CD14-positive monocyte (primary cell): ENCODE data around the gene SAG. TPM values are rescaled to one million over a fixed set of nuclear protein-coding genes. Genes with fewer than 3 reads are reported as not detected.
"Not testable (repeated sequence)": the region's sequence is repeated elsewhere in the genome, so short reads cannot be mapped to it uniquely, and the experiment has no call there.

ENCODE experiments used
- DNase-seq, 3 donors: peaks; one replicate each; pipeline ENCODE4 v3.0.0-alpha.2; 2011 to 2022
- H2AFZ ChIP-seq: 2 replicates; pipeline ENCODE4 v1.6.0; 2012; ENCODE audit warnings: mild to moderate bottlenecking, low read depth, low read length, inconsistent platforms; ENCODE audit not compliant: insufficient read depth, poor library complexity, severe bottlenecking
- H3K27ac ChIP-seq, 2 donors: 1 replicate in 1 of 2; 2 replicates in 1 of 2; pipeline ENCODE4 v1.5.1; 2012 to 2013; ENCODE audit warnings: low read length in 2 of 2, control low read depth in 1 of 2, inconsistent platforms in 1 of 2, low read depth in 1 of 2, mild to moderate bottlenecking in 1 of 2
- H3K27me3 ChIP-seq, 2 donors: one replicate each; pipeline versions ENCODE4 v1.6.0 to v1.6.1; 2011 to 2013; ENCODE audit warnings: low read length in 2 of 2; ENCODE audit not compliant: control insufficient read depth in 2 of 2, insufficient read depth in 2 of 2
- H3K36me3 ChIP-seq, 2 donors: replicated peaks in 1 of 2; 1 replicate in 1 of 2; 2 replicates in 1 of 2; pipeline versions ENCODE4 v1.5.1 to v1.6.1; 2012 to 2013; ENCODE audit warnings: low read length in 2 of 2, control low read depth in 1 of 2, inconsistent platforms in 1 of 2, mild to moderate bottlenecking in 1 of 2; ENCODE audit not compliant: insufficient read depth in 2 of 2, control insufficient read depth in 1 of 2
- H3K4me1 ChIP-seq, 2 donors: 1 replicate in 1 of 2; 2 replicates in 1 of 2; pipeline versions ENCODE4 v1.5.1 to v1.6.1; 2012 to 2013; ENCODE audit warnings: low read length in 2 of 2, control low read depth in 1 of 2, inconsistent platforms in 1 of 2, mild to moderate bottlenecking in 1 of 2, moderate library complexity in 1 of 2; ENCODE audit not compliant: insufficient read depth in 2 of 2, control insufficient read depth in 1 of 2
- H3K4me2 ChIP-seq: replicated peaks from 2 replicates; pipeline ENCODE3; 2012; ENCODE audit warnings: low read length, moderate library complexity, mild to moderate bottlenecking; ENCODE audit not compliant: poor library complexity, severe bottlenecking; ENCODE audit errors: extremely low read depth
- H3K4me3 ChIP-seq, 3 experiments: fragments of 200-600 bp in 1 of 3; sonication (generic) in 1 of 3; replicated peaks in 1 of 3; 1 replicate in 2 of 3; 2 replicates in 1 of 3; pipeline ENCODE4 v1.5.1; 2011 to 2013; ENCODE audit warnings: low read length in 3 of 3, mild to moderate bottlenecking in 3 of 3, control low read depth in 2 of 3, low read depth in 2 of 3, inconsistent platforms in 1 of 3, moderate library complexity in 1 of 3
- H3K79me2 ChIP-seq: 2 replicates; pipeline ENCODE4 v1.6.0; 2012; ENCODE audit warnings: mild to moderate bottlenecking, control low read depth, inconsistent platforms, low read length, moderate library complexity; ENCODE audit not compliant: insufficient read depth
- H3K9ac ChIP-seq: 2 replicates; pipeline ENCODE4 v1.6.0; 2017; ENCODE audit warnings: low read length, mild to moderate bottlenecking; ENCODE audit not compliant: insufficient read depth, poor library complexity, severe bottlenecking
- H3K9me3 ChIP-seq, 2 donors: replicated peaks in 1 of 2; 1 replicate in 1 of 2; 2 replicates in 1 of 2; pipeline versions ENCODE4 v1.5.1 to v1.6.1; 2012 to 2013; ENCODE audit warnings: low read length in 2 of 2, control low read depth in 1 of 2; ENCODE audit not compliant: control insufficient read depth in 1 of 2, insufficient read depth in 1 of 2
- H4K20me1 ChIP-seq: 2 replicates; pipeline ENCODE4 v1.6.0; 2012; ENCODE audit warnings: mild to moderate bottlenecking, low read length, control low read depth, moderate library complexity; ENCODE audit not compliant: insufficient read depth
- H3K27ac Mint-ChIP-seq, 7 donors: one replicate each; pipeline ENCODE4 v1.8.0; 2020; ENCODE audit warnings: mild to moderate bottlenecking in 7 of 7, mixed read lengths in 7 of 7, moderate library complexity in 6 of 7, inconsistent platforms in 2 of 7
- H3K27me3 Mint-ChIP-seq, 3 donors: one replicate each; pipeline ENCODE4 v1.8.0; 2021 to 2022; ENCODE audit warnings: low read depth in 3 of 3, mild to moderate bottlenecking in 3 of 3, mixed read lengths in 3 of 3, moderate library complexity in 3 of 3, inconsistent platforms in 1 of 3
- H3K36me3 Mint-ChIP-seq, 2 donors: one replicate each; pipeline ENCODE4 v1.8.0; 2020; ENCODE audit warnings: mixed read lengths in 2 of 2, inconsistent platforms in 1 of 2, mild to moderate bottlenecking in 1 of 2
- H3K4me1 Mint-ChIP-seq: one replicate; pipeline ENCODE4 v1.8.0; 2020; ENCODE audit warnings: mild to moderate bottlenecking, mixed read lengths
- H3K4me3 Mint-ChIP-seq, 2 donors: one replicate each; pipeline ENCODE4 v1.8.0; 2020; ENCODE audit warnings: mild to moderate bottlenecking in 2 of 2, mixed read lengths in 2 of 2, moderate library complexity in 1 of 2
- H3K9me3 Mint-ChIP-seq, 7 donors: one replicate each; pipeline ENCODE4 v1.8.0; 2020 to 2022; ENCODE audit warnings: mixed read lengths in 7 of 7, mild to moderate bottlenecking in 6 of 7, moderate library complexity in 6 of 7, inconsistent platforms in 2 of 7
- CTCF ChIP-seq: fragments of 200-600 bp; IDR thresholded peaks from one replicate; pipeline ENCODE4 v1.8.0; 2022; ENCODE audit warnings: antibody characterized with exemption, mild to moderate bottlenecking
- WGBS: methylation state at CpG from one replicate; pipeline ENCODE4 v1.1.5; 2013; ENCODE audit warnings: missing lambda C conversion rate; ENCODE audit not compliant: insufficient coverage; 5-methylcytosine and 5-hydroxymethylcytosine counted together
- intact Hi-C, 2 donors: fragments of 100-400 bp; cut with micrococcal nuclease; formaldehyde crosslinking; loops; one replicate each; pipeline versions ENCODE4 v1.15.0 to v1.15.1; 2023
- polyA plus RNA-seq, 3 donors: library from polyadenylated mRNA; depleted of rRNA in 1 of 3; unstranded in 2 of 3; stranded (reverse) in 1 of 3; fragments of 300-500 nt in 2 of 3; fragments of >200 nt in 1 of 3; fragmentation: Illumina TruSeq in 2 of 3; gene quantifications; 1 replicate in 2 of 3; 2 replicates in 1 of 3; pipeline ENCODE4 v1.2.3, GENCODE V29; 2012 to 2021

Gene SAG
- polyA plus RNA-seq, 3 donors: 0.04 to 0.87 TPM; not detected in 1

- Histone ChIP-seq H3K27me3 (no peaks in the 10 kb centered on the region), H3K27ac (no peak overlapping the region), H3K9ac (no peak overlapping the region), H3K4me1 (peaks cover 72 to 75% of the 10 kb centered on the region in 2 donors), H4K20me1 (no peaks in the 10 kb centered on the region), H3K9me3 (no peaks in the 10 kb centered on the region), H3K79me2 (no peaks in the 10 kb centered on the region), H2AFZ (no peak overlapping the region), H3K36me3 (no peaks in the 10 kb centered on the region), H3K4me2 (no peak overlapping the region), H3K4me3 (no peak overlapping the region)
- H3K36me3 Mint-ChIP-seq: peaks cover 4 to 6% of the 10 kb centered on the region in 2 donors
- peaks cover 70% of the 10 kb centered on the region for H3K4me1 Mint-ChIP-seq
- DNase-seq: no peak
- peak overlapping the region in 2 of 7 donors; percentile 40 to 57 for H3K27ac Mint-ChIP-seq
- H3K4me3 Mint-ChIP-seq: no peak overlapping the region
- WGBS: 92% methylated on average over 6 of the region's 11 CpGs
- TF ChIP-seq CTCF: no peak
- intact Hi-C loops: loop anchor here in 1 of 2 donors (5.0 kb wide), 1 partner anchor 83 kb away; the partner anchor contains the start of gene ATG16L1
- peaks cover 0 to 2% (median 0%) of the 10 kb centered on the region in 3 donors for H3K27me3 Mint-ChIP-seq
- peaks cover 0 to 4% (median 1%) of the 10 kb centered on the region in 7 donors for H3K9me3 Mint-ChIP-seq
Measured at GRCh38 chr2:233334915-233335314, 27.3 kb downstream of the SAG start.

- H3K27me3 Mint-ChIP-seq, intact Hi-C loops, H3K36me3 ChIP-seq, H3K4me3 ChIP-seq, H2AFZ ChIP-seq, H3K9me3 ChIP-seq, H3K4me3 Mint-ChIP-seq, H3K9me3 Mint-ChIP-seq, H3K4me2 ChIP-seq, H3K79me2 ChIP-seq, H3K27ac ChIP-seq, H3K27me3 ChIP-seq, H3K9ac ChIP-seq, H3K36me3 Mint-ChIP-seq, DNase-seq, H4K20me1 ChIP-seq: not testable (repeated sequence)
- H3K4me1 ChIP-seq: peaks cover 65 to 69% of the 10 kb centered on the region in 2 donors
- Mint-ChIP-seq H3K4me1 (peaks cover 64% of the 10 kb centered on the region), H3K27ac (peak overlapping the region in 1 of 7 donors; percentile 73)
- 98% methylated on average over 5 of the region's 13 CpGs for WGBS
Measured at GRCh38 chr2:233336091-233336490, 28.5 kb downstream of the SAG start.
